ENCODE results near the gene ADGRL3. TPM values are rescaled to one million over a fixed set of nuclear protein-coding genes. Genes with fewer than 3 reads are reported as not detected.
A peak's percentile ranks its signal among the peaks of the same experiment; 100 is the strongest.
"Not testable (repeated sequence)": the region's sequence is repeated elsewhere in the genome, so short reads cannot be mapped to it uniquely, and the experiment has no call there.

Gene ADGRL3
- total RNA-seq, 1 donor from 2014 or later, result 93.6 TPM

DNA sequence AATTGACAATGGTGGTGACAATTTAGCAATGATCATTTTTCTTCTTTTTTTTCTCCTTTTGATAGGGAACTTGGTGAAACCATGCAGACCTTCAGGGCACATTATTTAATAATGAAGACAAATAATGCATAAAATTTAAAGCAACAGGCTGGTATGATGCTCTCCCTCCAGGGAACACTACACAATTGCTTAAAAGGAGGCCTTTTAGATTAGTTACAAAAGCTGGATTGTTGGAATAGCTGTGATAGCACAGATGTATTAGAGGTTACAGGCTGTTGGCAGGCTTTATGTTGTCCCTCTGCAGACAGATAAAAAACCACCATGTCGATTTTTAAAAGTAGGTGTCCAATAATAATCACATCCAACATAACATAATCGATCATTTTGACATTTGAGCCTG is 307.0 kb downstream of the ADGRL3 start:
- no peaks in the 10 kb centered on the region for H3K9me3 ChIP-seq (ENCODE audit: low read depth)
- peaks cover 24% of the 10 kb centered on the region for H3K79me2 ChIP-seq (ENCODE audit: low read depth)
- DNase-seq (ENCODE audit: low spot score), result peak; percentile 46
- no peaks in the 10 kb centered on the region for H3K27me3 ChIP-seq
- H3K4me3 ChIP-seq, result no peak overlapping the region
- H3K27ac ChIP-seq, result peak overlapping the region; percentile 84
- no peak overlapping the region for H3K9ac ChIP-seq
- peak overlapping the region; percentile 63 for H3K4me2 ChIP-seq
- Mint-ChIP-seq H3K4me1 (peaks cover 29% of the 10 kb centered on the region), H3K4me3 (no peak overlapping the region), H3K36me3 (peaks cover 27% of the 10 kb centered on the region), H3K27me3 (ENCODE audit: insufficient read depth, low read depth) (no peaks in the 10 kb centered on the region), H3K9me3 (peaks cover 29% of the 10 kb centered on the region), H3K27ac (peak overlapping the region; percentile 32)
- peaks cover 29% of the 10 kb centered on the region for H3F3A ChIP-seq (ENCODE audit: low read depth)
- H2AFZ ChIP-seq (replicated peaks), result no peak overlapping the region
- H4K20me1 ChIP-seq (ENCODE audit: low read depth), result no peaks in the 10 kb centered on the region
- no peaks in the 10 kb centered on the region for H3K36me3 ChIP-seq
- peaks cover 37% of the 10 kb centered on the region for H3K4me1 ChIP-seq
- no peak for TF ChIP-seq EZH2 (IDR thresholded peaks at IDR 0.05)
- no peak for TF ChIP-seq CTCF (IDR thresholded peaks at IDR 0.05)
- TF ChIP-seq EZH2phosphoT487 (IDR thresholded peaks at IDR 0.05), result no peak

- not testable (repeated sequence) for H3K4me3 ChIP-seq; H3K27ac Mint-ChIP-seq; DNase-seq (ENCODE audit: low spot score); H4K20me1 ChIP-seq (ENCODE audit: low read depth); H3K4me2 ChIP-seq; H3K36me3 ChIP-seq; H3K27ac ChIP-seq; H3K4me3 Mint-ChIP-seq; H3K27me3 ChIP-seq; H2AFZ ChIP-seq (replicated peaks); H3K9ac ChIP-seq; H3K9me3 ChIP-seq (ENCODE audit: low read depth); H3K27me3 Mint-ChIP-seq (ENCODE audit: insufficient read depth, low read depth)
- peaks cover 27% of the 10 kb centered on the region for H3K36me3 Mint-ChIP-seq
- peaks cover 45% of the 10 kb centered on the region for H3K4me1 ChIP-seq
- peaks cover 25% of the 10 kb centered on the region for H3K4me1 Mint-ChIP-seq
- peaks cover 27% of the 10 kb centered on the region for H3K9me3 Mint-ChIP-seq
- H3F3A ChIP-seq (ENCODE audit: low read depth), result peaks cover 28% of the 10 kb centered on the region
- peaks cover 30% of the 10 kb centered on the region for H3K79me2 ChIP-seq (ENCODE audit: low read depth)
These were observed 309.7 kb downstream of the ADGRL3 start for GRCh38 chr4:61509721-61510241.

DNA sequence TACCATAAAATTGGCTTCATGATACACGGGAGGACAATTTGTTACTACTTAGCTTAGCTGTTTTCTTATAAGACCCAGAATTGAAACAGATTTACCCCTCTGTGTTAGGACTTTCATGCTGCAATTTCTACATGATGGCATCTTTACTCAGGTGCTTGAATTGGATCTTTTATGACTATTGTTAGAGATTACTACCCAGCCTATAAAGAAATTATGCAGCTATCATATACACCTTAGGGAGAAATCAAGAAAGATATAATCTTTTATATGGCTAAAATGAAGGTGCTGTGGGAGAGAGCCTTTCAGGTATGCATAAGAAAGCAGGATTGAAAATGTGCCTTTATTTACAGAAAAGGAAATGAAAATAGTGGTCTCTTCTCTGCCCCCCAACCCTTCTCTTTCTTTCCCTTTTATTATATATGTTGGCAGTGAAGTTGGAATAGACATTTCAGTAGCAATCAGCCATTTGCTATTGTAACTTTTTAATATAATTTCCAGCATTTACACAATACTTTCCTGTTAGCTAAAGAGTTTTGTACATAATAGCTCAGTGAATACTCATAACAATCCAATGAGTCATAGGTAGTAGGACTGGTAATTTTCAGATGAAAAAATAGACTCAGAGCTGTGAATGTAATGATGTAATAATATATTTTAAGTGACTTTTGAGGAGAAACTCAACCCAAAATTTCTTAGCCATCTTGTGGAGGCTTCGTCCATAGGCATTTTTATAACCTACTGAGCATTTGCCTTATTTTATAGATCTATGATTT is 311.8 kb downstream of the ADGRL3 start:
- Histone ChIP-seq H3K27ac (no peak overlapping the region), H3K4me1 (peaks cover 35% of the 10 kb centered on the region), H3K27me3 (no peaks in the 10 kb centered on the region), H3K36me3 (no peaks in the 10 kb centered on the region), H3K4me3 (no peak overlapping the region), H3K9me3 (ENCODE audit: low read depth) (no peaks in the 10 kb centered on the region), H3K4me2 (no peak overlapping the region), H4K20me1 (ENCODE audit: low read depth) (peaks cover 3% of the 10 kb centered on the region), H3K79me2 (ENCODE audit: low read depth) (peaks cover 32% of the 10 kb centered on the region), H2AFZ (replicated peaks) (no peak overlapping the region), H3F3A (ENCODE audit: low read depth) (peaks cover 12% of the 10 kb centered on the region), H3K9ac (no peak overlapping the region)
- H3K9me3 Mint-ChIP-seq, result peaks cover 30% of the 10 kb centered on the region
- no peaks in the 10 kb centered on the region for H3K27me3 Mint-ChIP-seq (ENCODE audit: insufficient read depth, low read depth)
- TF ChIP-seq EZH2 (IDR thresholded peaks at IDR 0.05) (no peak), EZH2phosphoT487 (IDR thresholded peaks at IDR 0.05) (no peak), CTCF (IDR thresholded peaks at IDR 0.05) (no peak)
- DNase-seq (ENCODE audit: low spot score), result no peak
- H3K4me3 Mint-ChIP-seq, result no peak overlapping the region
- H3K4me1 Mint-ChIP-seq, result peaks cover 12% of the 10 kb centered on the region
- H3K36me3 Mint-ChIP-seq, result peaks cover 30% of the 10 kb centered on the region
- no peak overlapping the region for H3K27ac Mint-ChIP-seq

- H3K4me3 Mint-ChIP-seq, result no peak overlapping the region
- no peak overlapping the region for H3K9ac ChIP-seq
- TF ChIP-seq CTCF (IDR thresholded peaks at IDR 0.05), result no peak
- no peak for TF ChIP-seq EZH2 (IDR thresholded peaks at IDR 0.05)
- no peak for TF ChIP-seq EZH2phosphoT487 (IDR thresholded peaks at IDR 0.05)
- peaks cover 4% of the 10 kb centered on the region for H3F3A ChIP-seq (ENCODE audit: low read depth)
- H3K27me3 Mint-ChIP-seq (ENCODE audit: insufficient read depth, low read depth), result no peaks in the 10 kb centered on the region
- peaks cover 24% of the 10 kb centered on the region for H3K79me2 ChIP-seq (ENCODE audit: low read depth)
- peaks cover 18% of the 10 kb centered on the region for H3K9me3 Mint-ChIP-seq
- H3K4me2 ChIP-seq, result no peak overlapping the region
- no peak overlapping the region for H3K27ac Mint-ChIP-seq
- peaks cover 7% of the 10 kb centered on the region for H3K4me1 Mint-ChIP-seq
- no peaks in the 10 kb centered on the region for H3K9me3 ChIP-seq (ENCODE audit: low read depth)
- no peaks in the 10 kb centered on the region for H3K36me3 ChIP-seq
- no peak overlapping the region for H2AFZ ChIP-seq (replicated peaks)
- no peaks in the 10 kb centered on the region for H3K27me3 ChIP-seq
- no peak for DNase-seq (ENCODE audit: low spot score)
- H3K36me3 Mint-ChIP-seq, result peaks cover 23% of the 10 kb centered on the region
- peaks cover 44% of the 10 kb centered on the region for H3K4me1 ChIP-seq
- H4K20me1 ChIP-seq (ENCODE audit: low read depth), result peaks cover 9% of the 10 kb centered on the region
- no peak overlapping the region for H3K4me3 ChIP-seq
- no peak overlapping the region for H3K27ac ChIP-seq
These were observed 314.9 kb downstream of the ADGRL3 start for GRCh38 chr4:61514991-61515390.

Data from neural progenitor cell (in vitro differentiated cells).